ENCODE data around the gene NBAS.

The NBAS gene

DNA sequence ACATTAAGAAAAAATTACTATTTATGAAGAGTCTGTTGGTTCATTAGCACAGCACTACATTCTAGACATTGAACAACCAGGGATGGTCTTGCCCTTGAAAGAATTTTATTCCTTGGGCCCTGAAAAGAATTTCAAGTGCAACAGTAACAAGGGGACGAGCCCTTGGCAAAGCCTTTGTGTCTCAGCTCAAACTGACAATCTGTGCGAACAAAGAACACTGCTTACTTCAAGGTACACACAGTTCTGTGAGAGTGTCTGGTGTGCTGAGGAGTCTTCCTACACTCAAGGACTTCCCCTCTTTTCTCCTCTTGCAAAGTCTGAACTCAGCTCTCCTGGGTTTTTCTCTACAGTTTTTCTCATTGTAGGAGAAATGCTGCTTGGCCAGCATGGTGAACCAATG is 373.4 kb downstream of the NBAS start:
- peaks cover 2% of the 10 kb centered on the region for H3K36me3 ChIP-seq (ENCODE audit: control insufficient read depth, insufficient read depth, low read length)
- DNase-seq (ENCODE audit: extremely low read depth, insufficient read length): no peak
- TF ChIP-seq, protein P1, sequence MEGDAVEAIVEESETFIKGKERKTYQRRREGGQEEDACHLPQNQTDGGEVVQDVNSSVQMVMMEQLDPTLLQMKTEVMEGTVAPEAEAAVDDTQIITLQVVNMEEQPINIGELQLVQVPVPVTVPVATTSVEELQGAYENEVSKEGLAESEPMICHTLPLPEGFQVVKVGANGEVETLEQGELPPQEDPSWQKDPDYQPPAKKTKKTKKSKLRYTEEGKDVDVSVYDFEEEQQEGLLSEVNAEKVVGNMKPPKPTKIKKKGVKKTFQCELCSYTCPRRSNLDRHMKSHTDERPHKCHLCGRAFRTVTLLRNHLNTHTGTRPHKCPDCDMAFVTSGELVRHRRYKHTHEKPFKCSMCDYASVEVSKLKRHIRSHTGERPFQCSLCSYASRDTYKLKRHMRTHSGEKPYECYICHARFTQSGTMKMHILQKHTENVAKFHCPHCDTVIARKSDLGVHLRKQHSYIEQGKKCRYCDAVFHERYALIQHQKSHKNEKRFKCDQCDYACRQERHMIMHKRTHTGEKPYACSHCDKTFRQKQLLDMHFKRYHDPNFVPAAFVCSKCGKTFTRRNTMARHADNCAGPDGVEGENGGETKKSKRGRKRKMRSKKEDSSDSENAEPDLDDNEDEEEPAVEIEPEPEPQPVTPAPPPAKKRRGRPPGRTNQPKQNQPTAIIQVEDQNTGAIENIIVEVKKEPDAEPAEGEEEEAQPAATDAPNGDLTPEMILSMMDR (IDR thresholded peaks at IDR 0.05; ENCODE audit: insufficient read depth, low read length, poor library complexity, severe bottlenecking): no peak
- H3K27me3 ChIP-seq (replicated peaks; ENCODE audit: control insufficient read depth, insufficient read depth, low read length): no peaks in the 10 kb centered on the region
- H3K4me3 ChIP-seq (replicated peaks; ENCODE audit: low read depth, low read length): no peak overlapping the region

DNA sequence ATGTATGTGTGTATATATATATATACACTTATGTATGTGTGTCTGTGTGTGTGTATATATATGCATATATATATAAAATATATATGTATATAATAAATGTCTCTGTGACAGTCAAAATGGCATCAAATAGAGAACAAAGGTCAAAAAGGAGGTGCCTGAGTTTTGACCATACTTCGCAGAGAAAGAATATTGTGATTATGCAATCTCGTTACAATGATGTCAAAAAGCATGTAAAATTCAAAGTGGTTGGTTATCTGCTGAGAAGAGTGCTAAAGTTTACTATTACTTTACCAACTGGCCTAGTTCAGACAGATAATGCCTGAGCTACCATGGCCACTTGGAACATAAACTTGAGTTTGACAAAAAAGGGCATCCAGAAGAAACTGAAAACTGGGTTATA is 375.0 kb downstream of the NBAS start:
- Histone ChIP-seq H3K27me3 (replicated peaks; ENCODE audit: control insufficient read depth, insufficient read depth, low read length) (no peaks in the 10 kb centered on the region), H3K4me3 (replicated peaks; ENCODE audit: low read depth, low read length) (no peak overlapping the region), H3K36me3 (ENCODE audit: control insufficient read depth, insufficient read depth, low read length) (peaks cover 2% of the 10 kb centered on the region)
- DNase-seq (ENCODE audit: extremely low read depth, insufficient read length): no peak
- TF ChIP-seq, protein P1 (IDR thresholded peaks at IDR 0.05; ENCODE audit: insufficient read depth, low read length, poor library complexity, severe bottlenecking): no peak

DNA sequence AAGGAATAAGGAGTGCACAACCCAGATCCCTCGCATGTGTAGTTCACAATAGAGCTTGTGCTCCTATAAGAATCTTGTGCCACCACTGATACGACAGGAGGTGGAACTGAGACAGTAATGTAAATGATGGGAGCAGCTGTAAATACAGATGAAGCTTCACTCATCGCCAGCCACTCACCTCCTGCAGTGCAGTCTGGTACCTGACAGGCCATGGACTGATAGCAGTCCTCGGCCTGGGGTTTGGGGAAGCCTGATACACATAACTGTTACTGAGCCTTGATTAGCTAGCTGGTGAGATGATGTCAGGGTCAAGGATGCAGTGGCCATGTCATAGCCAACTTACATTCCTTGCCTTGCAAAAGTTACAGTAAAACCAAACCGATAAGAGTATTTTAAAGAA is 376.6 kb downstream of the NBAS start:
- H3K36me3 ChIP-seq (ENCODE audit: control insufficient read depth, insufficient read depth, low read length): peaks cover 1% of the 10 kb centered on the region
- no peak overlapping the region for H3K4me3 ChIP-seq (replicated peaks; ENCODE audit: low read depth, low read length)
- TF ChIP-seq, protein P1 (IDR thresholded peaks at IDR 0.05; ENCODE audit: insufficient read depth, low read length, poor library complexity, severe bottlenecking): no peak
- DNase-seq (ENCODE audit: extremely low read depth, insufficient read length): no peak
- H3K27me3 ChIP-seq (replicated peaks; ENCODE audit: control insufficient read depth, insufficient read depth, low read length): no peaks in the 10 kb centered on the region

DNA sequence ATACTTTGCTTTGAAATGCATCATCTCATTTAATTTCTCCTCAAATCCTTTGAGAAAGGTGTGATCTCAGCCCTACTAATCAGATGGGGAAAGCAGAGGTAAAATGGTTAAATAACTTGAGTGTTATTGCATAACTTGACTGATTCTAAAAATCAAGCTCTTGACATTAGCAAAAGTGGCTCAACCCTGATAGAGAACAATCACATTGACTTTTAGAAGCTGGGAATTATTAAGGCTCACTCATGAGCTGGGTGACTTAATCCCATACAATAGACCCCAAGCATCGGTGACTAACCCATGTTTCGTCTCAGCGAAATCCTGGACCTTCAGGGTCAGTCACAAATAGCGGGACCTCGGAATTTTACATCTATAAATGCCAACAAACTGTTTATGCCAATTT is 378.9 kb downstream of the NBAS start:
- H3K4me3 ChIP-seq (replicated peaks; ENCODE audit: low read depth, low read length): no peak overlapping the region
- H3K36me3 ChIP-seq (ENCODE audit: control insufficient read depth, insufficient read depth, low read length): no peaks in the 10 kb centered on the region; the same call in 1 of the 2 replicates
- DNase-seq (ENCODE audit: extremely low read depth, insufficient read length): no peak
- H3K27me3 ChIP-seq (replicated peaks; ENCODE audit: control insufficient read depth, insufficient read depth, low read length): no peaks in the 10 kb centered on the region
- TF ChIP-seq, protein P1 (IDR thresholded peaks at IDR 0.05; ENCODE audit: insufficient read depth, low read length, poor library complexity, severe bottlenecking): no peak

DNA sequence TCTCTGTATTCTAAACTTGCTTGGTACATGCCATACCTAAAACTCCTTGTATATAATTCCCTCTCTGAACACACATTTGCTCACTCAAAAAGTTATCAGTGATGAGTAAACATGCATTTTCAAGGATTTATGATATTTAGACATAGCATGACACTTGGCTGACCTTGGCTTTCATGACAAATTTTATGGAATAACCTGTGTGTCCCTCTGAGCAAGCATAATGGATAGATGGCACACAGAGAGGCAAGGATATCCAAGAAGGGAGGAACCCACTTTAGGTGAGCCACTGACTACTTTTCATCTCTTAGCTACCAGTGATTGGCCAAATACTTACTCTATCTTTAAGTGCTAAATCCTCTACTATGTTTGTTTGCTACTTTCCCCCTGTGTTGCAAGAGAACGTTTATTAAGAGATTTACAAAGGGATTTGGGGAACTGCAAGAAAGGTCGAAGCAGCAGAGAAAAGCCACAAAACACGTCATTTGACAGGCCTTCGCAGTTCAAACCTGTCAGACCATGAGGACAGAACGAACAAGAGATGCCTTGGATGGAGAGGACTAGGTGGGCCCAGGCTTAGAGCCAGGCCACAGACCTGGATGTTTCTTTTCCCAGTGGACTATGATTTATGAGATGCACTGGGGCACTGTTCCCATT is 379.9 kb downstream of the NBAS start:
- TF ChIP-seq, protein P1 (IDR thresholded peaks at IDR 0.05; ENCODE audit: insufficient read depth, low read length, poor library complexity, severe bottlenecking): no peak
- Histone ChIP-seq H3K27me3 (replicated peaks; ENCODE audit: control insufficient read depth, insufficient read depth, low read length) (no peaks in the 10 kb centered on the region), H3K4me3 (replicated peaks; ENCODE audit: low read depth, low read length) (no peak overlapping the region), H3K36me3 (ENCODE audit: control insufficient read depth, insufficient read depth, low read length) (no peaks in the 10 kb centered on the region; the same call in 1 of the 2 replicates)
- no peak for DNase-seq (ENCODE audit: extremely low read depth, insufficient read length)

DNA sequence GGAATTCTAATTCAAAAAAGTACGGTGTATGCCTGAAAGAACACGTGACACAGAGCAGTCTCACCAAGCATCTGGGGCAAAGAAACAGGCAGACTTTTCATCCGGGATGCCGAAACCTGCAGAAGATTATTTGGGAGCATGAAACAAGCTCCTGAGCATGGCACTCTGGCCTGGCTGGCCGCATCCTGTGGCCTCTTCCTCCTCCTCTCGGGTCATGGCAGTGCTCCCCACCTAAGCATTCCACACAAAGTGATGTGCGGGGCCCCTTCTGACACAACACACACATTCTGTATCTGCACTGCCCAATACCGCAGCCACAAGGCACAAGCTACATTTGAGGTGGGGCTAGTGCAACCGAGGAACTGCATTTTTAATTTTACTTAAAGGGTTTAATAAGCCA is 380.8 kb downstream of the NBAS start:
- no peak for DNase-seq (ENCODE audit: extremely low read depth, insufficient read length)
- Histone ChIP-seq H3K36me3 (ENCODE audit: control insufficient read depth, insufficient read depth, low read length) (no peaks in the 10 kb centered on the region; the same call in 1 of the 2 replicates), H3K27me3 (replicated peaks; ENCODE audit: control insufficient read depth, insufficient read depth, low read length) (no peaks in the 10 kb centered on the region), H3K4me3 (replicated peaks; ENCODE audit: low read depth, low read length) (no peak overlapping the region)
- TF ChIP-seq, protein P1 (IDR thresholded peaks at IDR 0.05; ENCODE audit: insufficient read depth, low read length, poor library complexity, severe bottlenecking): no peak
